SK-N-SH (cell line): ENCODE results near the gene METTL23. TPM values are rescaled to one million over a fixed set of nuclear protein-coding genes. Genes with fewer than 3 reads are reported as not detected.

Source experiments
- CTCF ChIA-PET: fragments of 300-600, 350-600 bp; formaldehyde crosslinking; extraction: SDS; loops from one replicate; lab custom pipeline; 2021; lab: Yijun Ruan, JAX
- POLR2A ChIA-PET: fragments of 350-600 bp; sonication (Branson Sonifier 250); formaldehyde crosslinking; extraction: SDS; loops from one replicate; lab custom pipeline; 2020; ENCODE audit warnings: antibody characterized with exemption, inconsistent platforms; lab: Yijun Ruan, JAX
- DNase-seq: peaks from one replicate; pipeline ENCODE4 v3.0.0; 2012
- H2AFZ ChIP-seq: fragments of 200-600 bp; sonication (generic); 2 replicates; pipeline ENCODE4 v1.8.1; 2016; ENCODE audit warnings: antibody characterized with exemption, mild to moderate bottlenecking, low read depth
- H3F3A ChIP-seq: fragments of 200-600 bp; sonication (generic); replicated peaks from 2 replicates; pipeline ENCODE3; 2016; ENCODE audit warnings: antibody characterized with exemption, mild to moderate bottlenecking; ENCODE audit not compliant: insufficient read depth
- H3K27ac ChIP-seq, 2 experiments: fragments of 200-500 bp in 1 of 2; fragments of 200-600 bp in 1 of 2; sonication (Bioruptor generic) in 1 of 2; sonication (generic), shearing (Covaris generic) in 1 of 2; 2 replicates each; pipeline versions ENCODE4 v1.5.1 to v1.6.1; 2014 to 2016; ENCODE audit warnings: low read depth in 2 of 2, inconsistent platforms in 1 of 2, low read length in 1 of 2, mild to moderate bottlenecking in 1 of 2, mixed read lengths in 1 of 2
- H3K27me3 ChIP-seq: fragments of 200-600 bp; sonication (generic), shearing (Covaris generic); 2 replicates; pipeline ENCODE4 v1.6.1; 2016; ENCODE audit warnings: mixed run types; ENCODE audit not compliant: insufficient read depth
- H3K36me3 ChIP-seq, 2 experiments: fragments of 200-500 bp in 1 of 2; fragments of 200-600 bp in 1 of 2; sonication (Bioruptor generic) in 1 of 2; sonication (generic) in 1 of 2; replicated peaks in 1 of 2; 2 replicates each; pipeline versions ENCODE3 to v1.5.1; 2014 to 2016; ENCODE audit warnings: low read length in 1 of 2, mild to moderate bottlenecking in 1 of 2; ENCODE audit not compliant: insufficient read depth in 2 of 2, control insufficient read depth in 1 of 2
- H3K4me1 ChIP-seq, 2 experiments: fragments of 200-500 bp in 1 of 2; fragments of 200-600 bp in 1 of 2; sonication (Bioruptor generic) in 1 of 2; sonication (generic), shearing (Covaris generic) in 1 of 2; 2 replicates each; pipeline versions ENCODE4 v1.5.1 to v1.6.1; 2014 to 2016; ENCODE audit warnings: low read depth in 1 of 2, low read length in 1 of 2, mixed run types in 1 of 2; ENCODE audit not compliant: insufficient read depth in 2 of 2, control insufficient read depth in 1 of 2
- H3K4me2 ChIP-seq: fragments of 200-600 bp; sonication (generic), shearing (Covaris generic); 2 replicates; pipeline ENCODE4 v1.6.1; 2017; ENCODE audit warnings: mixed run types
- H3K4me3 ChIP-seq, 2 experiments: fragments of 200-500 bp in 1 of 2; fragments of 200-600 bp in 1 of 2; sonication (Bioruptor generic) in 1 of 2; sonication (generic), shearing (Covaris generic) in 1 of 2; 2 replicates each; pipeline versions ENCODE4 v1.5.1 to v1.8.1; 2014 to 2016; ENCODE audit warnings: low read depth in 2 of 2, inconsistent platforms in 1 of 2, low read length in 1 of 2, mild to moderate bottlenecking in 1 of 2, mixed read lengths in 1 of 2, moderate library complexity in 1 of 2
- H3K79me2 ChIP-seq: fragments of 200-600 bp; sonication (generic); 2 replicates; pipeline ENCODE4 v1.8.1; 2017; ENCODE audit warnings: mild to moderate bottlenecking; ENCODE audit not compliant: insufficient read depth
- H3K9ac ChIP-seq: fragments of 200-600 bp; sonication (generic); 2 replicates; pipeline ENCODE4 v1.6.1; 2017; ENCODE audit warnings: mixed run types
- H3K9me2 ChIP-seq: fragments of 200-600 bp; sonication (generic); 2 replicates; pipeline ENCODE4 v1.6.1; 2017; ENCODE audit warnings: mixed run types
- H3K9me3 ChIP-seq: fragments of 200-600 bp; sonication (generic); 2 replicates; pipeline ENCODE4 v1.6.1; 2017; ENCODE audit warnings: mixed run types, mild to moderate bottlenecking, moderate library complexity
- H4K20me1 ChIP-seq: fragments of 200-600 bp; sonication (generic); 2 replicates; pipeline ENCODE4 v1.6.1; 2017; ENCODE audit warnings: mild to moderate bottlenecking, mixed run types; ENCODE audit not compliant: insufficient read depth
- CHD2 ChIP-seq: fragments of 150-350 bp; IDR thresholded peaks from 2 replicates; pipeline ENCODE4 v1.6.1; 2018; ENCODE audit warnings: low read length; ENCODE audit not compliant: partially characterized antibody
- ELF1 ChIP-seq: IDR thresholded peaks from 2 replicates; pipeline ENCODE4 v1.4.0; 2012
- EP300 ChIP-seq, 2 experiments: IDR thresholded peaks; 2 replicates each; pipeline versions ENCODE4 v1.4.0 to v1.6.1; 2012; ENCODE audit warnings: borderline replicate concordance in 1 of 2, low read depth in 1 of 2, low read length in 1 of 2
- EZH2phosphoT487 ChIP-seq: fragments of 200-600 bp; sonication (generic); IDR thresholded peaks from 2 replicates; pipeline ENCODE4 v1.6.1; 2017; ENCODE audit warnings: low read depth, mixed run types, mild to moderate bottlenecking, antibody characterized with exemption, moderate library complexity, borderline replicate concordance
- FOXJ3 ChIP-seq: sonication (generic); formaldehyde crosslinking; IDR thresholded peaks from 2 replicates; pipeline ENCODE4 v1.5.1; 2020; ENCODE audit warnings: mild to moderate bottlenecking, missing genetic modification reagents
- FOXM1 ChIP-seq: IDR thresholded peaks from 2 replicates; pipeline ENCODE4 v1.4.0; 2012; ENCODE audit warnings: low read depth, mild to moderate bottlenecking
- GABPA ChIP-seq: IDR thresholded peaks from 2 replicates; pipeline ENCODE4 v1.4.0; 2012; ENCODE audit warnings: low read depth, mild to moderate bottlenecking
- IRF3 ChIP-seq: fragments of 150-350 bp; IDR thresholded peaks from 2 replicates; pipeline ENCODE4 v1.6.1; 2016; ENCODE audit warnings: mild to moderate bottlenecking, low read depth, low read length
- JUND ChIP-seq: IDR thresholded peaks from 2 replicates; pipeline ENCODE4 v1.4.0; 2012
- MXI1 ChIP-seq: IDR thresholded peaks from 2 replicates; pipeline ENCODE4 v1.6.1; 2012; ENCODE audit warnings: mild to moderate bottlenecking, low read depth, low read length, improper control_type of control experiment
- NFIC ChIP-seq: IDR thresholded peaks from 2 replicates; pipeline ENCODE4 v1.4.0; 2012; ENCODE audit warnings: borderline replicate concordance
- NRF1 ChIP-seq: IDR thresholded peaks from 2 replicates; pipeline ENCODE4 v1.6.1; 2012; ENCODE audit warnings: low read depth, mild to moderate bottlenecking, low read length
- POLR2AphosphoS5 ChIP-seq: IDR thresholded peaks from 2 replicates; pipeline ENCODE4 v1.6.1; 2012; ENCODE audit warnings: low read depth, low read length
- RAD21 ChIP-seq: IDR thresholded peaks from 2 replicates; pipeline ENCODE4 v1.6.1; 2012; ENCODE audit warnings: mild to moderate bottlenecking, low read length
- RCOR1 ChIP-seq: fragments of 150-350 bp; IDR thresholded peaks from 2 replicates; pipeline ENCODE4 v1.6.1; 2017; ENCODE audit warnings: antibody characterized with exemption, low read length
- RFX5 ChIP-seq: IDR thresholded peaks from 2 replicates; pipeline ENCODE4 v1.6.1; 2012; ENCODE audit warnings: mild to moderate bottlenecking, improper control_type of control experiment, low read length
- TCF12 ChIP-seq: IDR thresholded peaks from 2 replicates; pipeline ENCODE4 v1.4.0; 2012
- TEAD4 ChIP-seq: IDR thresholded peaks from 2 replicates; pipeline ENCODE4 v1.4.0; 2012; ENCODE audit warnings: mild to moderate bottlenecking, borderline replicate concordance; ENCODE audit not compliant: insufficient read depth
- USF2 ChIP-seq: fragments of 150-350 bp; IDR thresholded peaks from 2 replicates; pipeline ENCODE4 v1.6.1; 2017; ENCODE audit warnings: antibody characterized with exemption, low read length, low read depth, borderline replicate concordance
- WGBS: methylation state at CpG from one replicate; pipeline ENCODE4 v1.1.6; 2017; ENCODE audit warnings: low lambda C conversion rate; 5-methylcytosine and 5-hydroxymethylcytosine counted together
- polyA plus RNA-seq, 3 experiments: library from polyadenylated mRNA; depleted of rRNA; stranded (reverse); fragments of >200 nt; gene quantifications; 2 replicates each; pipeline ENCODE4 v1.2.3, GENCODE V29; 2012

The METTL23 gene
- polyA plus RNA-seq, 1 of the 3 experiments (the other 2 are of a cell fraction) = 75.9 TPM

- Histone ChIP-seq H3K4me1 (peaks cover 0 to 13% of the 10 kb centered on the region in 2 experiments; a peak in 1 of 4 replicates), H2AFZ (no peak overlapping the region), H3K79me2 (peaks cover 80% of the 10 kb centered on the region), H3F3A (peaks cover 3% of the 10 kb centered on the region), H3K4me2 (no peak overlapping the region), H3K4me3 (no peak overlapping the region), H3K27ac (no peak overlapping the region), H4K20me1 (peaks cover 40% of the 10 kb centered on the region), H3K9ac (no peak overlapping the region), H3K9me3 (no peaks in the 10 kb centered on the region), H3K27me3 (no peaks in the 10 kb centered on the region), H3K9me2 (no peaks in the 10 kb centered on the region), H3K36me3 (peaks cover 8 to 11% of the 10 kb centered on the region in 2 experiments)
- WGBS = 96% methylated on average over 14 of the region's 14 CpGs
- TF ChIP-seq TCF12 = no peak
- TF ChIP-seq FOXM1 = no peak
- TF ChIP-seq IRF3 = no peak
- no peak for TF ChIP-seq USF2
- TF ChIP-seq JUND = no peak
- TF ChIP-seq POLR2AphosphoS5 = no peak
- no peak for TF ChIP-seq CHD2
- TF ChIP-seq EP300 (IDR thresholded peaks at IDR 0.05; ENCODE audit: borderline replicate concordance in 1 of 2, low read depth in 1 of 2, low read length in 1 of 2) = no peak
- no peak for TF ChIP-seq TEAD4
- TF ChIP-seq NFIC = no peak
- no peak for TF ChIP-seq FOXJ3 (CRISPR knock-in tag)
- TF ChIP-seq NRF1 = no peak
- TF ChIP-seq MXI1 = no peak
- TF ChIP-seq GABPA = no peak
- no peak for TF ChIP-seq EZH2phosphoT487
- no peak for TF ChIP-seq ELF1
- TF ChIP-seq RFX5 = no peak
- TF ChIP-seq RCOR1 = no peak
- TF ChIP-seq RAD21 = no peak
- no peak for DNase-seq
- ChIA-PET POLR2A (no interaction called here), CTCF (interaction anchor here (1.1 to 12.2 kb wide), 7 partner anchors 10 to 176 kb away, joined by 3 to 255 read pairs (median 9); partner anchors contain the start of genes MGAT5B and MXRA7)
Measured at GRCh38 chr17:76691379-76692191, 35.1 kb upstream of the METTL23 start.
